ENCODE results near the gene FRMD4A.

Gene FRMD4A

GRCh38 chr10:14293526-14293925 is 37.2 kb downstream of the FRMD4A start:
- no peak for DNase-seq (ENCODE audit: low read depth in 2 of 2)

GRCh38 chr10:14291296-14291695 is 39.4 kb downstream of the FRMD4A start:
- no peak for DNase-seq (ENCODE audit: low read depth in 2 of 2)

- DNase-seq (ENCODE audit: low read depth in 2 of 2): no peak
Observed at GRCh38 chr10:14285941-14286560, 44.7 kb downstream of the FRMD4A start.

GRCh38 chr10:14282276-14282675 is 48.4 kb downstream of the FRMD4A start:
- DNase-seq (ENCODE audit: low read depth in 2 of 2): no peak

- DNase-seq (ENCODE audit: low read depth in 2 of 2): no peak
Observed at GRCh38 chr10:14278533-14278932, 52.2 kb downstream of the FRMD4A start.

GRCh38 chr10:14276210-14276609 is 54.5 kb downstream of the FRMD4A start:
- no peak for DNase-seq (ENCODE audit: low read depth in 2 of 2)

GRCh38 chr10:14271621-14272020 is 59.1 kb downstream of the FRMD4A start:
- no peak for DNase-seq (ENCODE audit: low read depth in 2 of 2)

- DNase-seq (ENCODE audit: low read depth in 2 of 2): no peak
Observed at GRCh38 chr10:14270370-14270769, 60.4 kb downstream of the FRMD4A start.

- DNase-seq (ENCODE audit: low read depth in 2 of 2): no peak
Observed at GRCh38 chr10:14265709-14266108, 65.0 kb downstream of the FRMD4A start.

GRCh38 chr10:14262836-14263425 is 67.8 kb downstream of the FRMD4A start:
- no peak for DNase-seq (ENCODE audit: low read depth in 2 of 2)

GRCh38 chr10:14261336-14261735 is 69.4 kb downstream of the FRMD4A start:
- DNase-seq (ENCODE audit: low read depth in 2 of 2): no peak

- DNase-seq (ENCODE audit: low read depth in 2 of 2): no peak
Observed at GRCh38 chr10:14259696-14260566, 70.8 kb downstream of the FRMD4A start.

- no peak for DNase-seq (ENCODE audit: low read depth in 2 of 2)
Observed at GRCh38 chr10:14254368-14254767, 76.4 kb downstream of the FRMD4A start.

- DNase-seq (ENCODE audit: low read depth in 2 of 2): no peak
Observed at GRCh38 chr10:14253711-14254110, 77.0 kb downstream of the FRMD4A start.

- DNase-seq (ENCODE audit: low read depth in 2 of 2): no peak
Observed at GRCh38 chr10:14253079-14253478, 77.6 kb downstream of the FRMD4A start.

GRCh38 chr10:14250496-14251076 is 80.1 kb downstream of the FRMD4A start:
- no peak for DNase-seq (ENCODE audit: low read depth in 2 of 2)

GRCh38 chr10:14247377-14248116 is 83.2 kb downstream of the FRMD4A start:
- no peak for DNase-seq (ENCODE audit: low read depth in 2 of 2)

GRCh38 chr10:14244801-14245211 is 85.9 kb downstream of the FRMD4A start:
- no peak for DNase-seq (ENCODE audit: low read depth in 2 of 2)

GRCh38 chr10:14244147-14244546 is 86.6 kb downstream of the FRMD4A start:
- DNase-seq (ENCODE audit: low read depth in 2 of 2): no peak

- no peak for DNase-seq (ENCODE audit: low read depth in 2 of 2)
Observed at GRCh38 chr10:14243221-14243620, 87.5 kb downstream of the FRMD4A start.

- no peak for DNase-seq (ENCODE audit: low read depth in 2 of 2)
Observed at GRCh38 chr10:14241196-14241595, 89.5 kb downstream of the FRMD4A start.
